ENCODE results near the gene ABCA4.
"Not testable (repeated sequence)": the region's sequence is repeated elsewhere in the genome, so short reads cannot be mapped to it uniquely, and the experiment has no call there.

ABCA4 gene

DNA sequence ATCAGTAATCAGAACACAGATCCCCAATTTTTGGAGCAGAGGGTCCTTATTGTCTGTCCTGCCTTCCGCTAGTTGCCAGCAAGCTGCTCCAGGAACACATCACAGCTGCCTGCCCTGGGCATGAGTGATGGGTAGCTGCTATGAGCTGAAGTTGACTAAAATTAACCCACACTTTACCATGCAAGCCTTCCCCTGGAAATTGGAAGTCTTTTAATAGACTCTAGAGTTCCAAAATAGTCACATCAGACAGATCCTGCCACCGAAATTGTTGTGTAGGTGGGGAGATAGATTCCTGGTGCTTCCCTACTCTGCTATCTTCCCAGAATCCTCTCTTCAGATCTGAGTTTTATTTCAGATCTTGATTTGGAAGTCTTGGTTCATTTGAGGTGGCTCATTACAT lies 148.6 kb downstream of the ABCA4 start:
- DNase-seq = no peak

DNA sequence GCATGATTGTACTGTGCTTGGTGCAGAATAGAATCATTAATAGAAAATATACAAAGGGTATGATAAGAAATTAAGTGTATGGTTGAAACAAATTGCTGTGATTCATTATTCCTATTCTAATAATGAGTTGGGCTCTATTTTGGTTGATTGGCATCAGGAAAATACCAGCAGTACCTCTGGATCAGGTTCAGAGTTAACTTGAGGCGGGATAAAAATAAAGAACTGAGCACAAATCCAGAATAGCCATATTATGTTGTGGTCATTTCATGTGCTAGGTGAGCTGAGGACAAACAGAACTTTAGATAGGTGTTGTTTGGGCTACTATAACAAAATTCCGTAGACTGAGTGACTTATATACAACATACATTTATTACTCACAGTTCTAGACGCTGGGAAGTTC lies 151.1 kb downstream of the ABCA4 start:
- DNase-seq = no peak

DNA sequence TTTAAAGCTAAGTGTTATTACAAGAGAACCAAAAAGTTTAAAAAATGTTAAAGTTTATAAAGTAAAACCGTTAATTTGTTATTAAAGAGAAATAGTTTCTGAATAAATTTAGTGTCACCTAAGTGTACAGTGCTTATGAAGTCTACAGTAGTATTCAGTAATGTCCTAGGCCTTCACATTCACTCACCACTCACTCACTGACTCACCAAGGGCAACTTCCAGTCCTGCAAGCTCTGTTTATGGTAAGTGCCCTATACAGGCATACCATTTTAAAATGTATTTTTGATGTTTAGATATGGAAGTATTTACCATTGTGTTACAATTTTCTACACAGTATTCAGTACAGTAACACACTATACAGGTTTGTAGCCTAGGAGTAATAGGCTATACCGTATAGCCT lies 151.6 kb downstream of the ABCA4 start:
- DNase-seq = no peak

DNA sequence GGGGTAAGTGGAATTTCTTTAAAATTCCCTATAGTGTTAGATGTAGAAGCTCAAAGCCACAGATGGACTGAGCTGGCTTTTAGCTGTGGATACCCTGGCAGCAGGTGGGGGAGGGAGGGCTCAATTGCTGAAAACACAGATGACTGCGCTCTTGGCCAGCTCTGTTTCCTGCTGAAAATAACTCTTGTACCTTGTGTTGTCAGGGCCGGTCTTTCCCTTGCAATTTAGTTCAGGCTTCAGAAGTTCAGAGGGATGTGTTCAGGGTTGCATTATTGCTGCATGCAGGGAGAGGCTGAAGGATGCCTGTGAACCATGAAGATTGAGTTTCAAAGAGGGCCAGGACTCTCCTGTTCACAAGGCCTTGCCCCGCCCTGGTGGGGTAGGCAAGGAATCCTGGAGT lies 153.6 kb downstream of the ABCA4 start:
- DNase-seq = no peak

DNA sequence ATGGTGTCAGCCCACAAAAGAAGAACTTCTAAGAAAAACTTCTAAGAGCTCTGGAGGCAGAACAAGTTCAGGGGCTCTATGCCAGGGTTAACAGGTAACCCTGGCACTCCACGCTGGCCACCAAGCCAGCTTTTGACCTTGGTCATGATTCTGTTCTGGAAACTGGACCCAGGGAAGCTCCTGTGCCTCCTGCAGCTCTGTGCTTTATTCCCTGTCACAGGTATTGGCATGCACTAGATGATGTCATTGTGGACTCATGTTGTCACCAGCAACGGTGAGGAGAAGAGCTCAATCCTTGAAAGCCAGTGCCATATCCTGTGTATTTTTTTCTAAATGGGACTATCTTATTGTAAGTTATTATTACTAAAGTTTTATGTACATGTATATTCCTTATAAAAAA lies 155.1 kb downstream of the ABCA4 start:
- no peak for DNase-seq

DNA sequence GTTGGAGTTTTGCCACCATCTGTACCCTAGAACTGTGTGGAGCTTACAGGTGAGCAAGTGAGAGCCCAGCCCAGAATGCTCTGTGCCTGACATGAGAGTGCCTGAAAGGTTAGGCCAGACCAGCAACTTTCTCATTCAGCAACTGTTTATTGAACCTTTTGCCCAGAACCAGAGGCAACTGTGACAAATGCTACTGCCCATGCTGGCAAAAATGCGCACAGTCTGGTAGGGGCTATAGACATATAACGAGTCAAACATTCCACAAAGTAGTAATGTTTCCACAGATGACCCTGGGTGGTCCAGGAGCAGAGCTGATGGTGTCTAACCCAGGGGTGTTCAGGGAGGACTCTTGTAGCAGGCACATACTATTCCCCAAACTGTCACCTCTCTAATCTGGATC lies 155.7 kb downstream of the ABCA4 start:
- DNase-seq = no peak

DNA sequence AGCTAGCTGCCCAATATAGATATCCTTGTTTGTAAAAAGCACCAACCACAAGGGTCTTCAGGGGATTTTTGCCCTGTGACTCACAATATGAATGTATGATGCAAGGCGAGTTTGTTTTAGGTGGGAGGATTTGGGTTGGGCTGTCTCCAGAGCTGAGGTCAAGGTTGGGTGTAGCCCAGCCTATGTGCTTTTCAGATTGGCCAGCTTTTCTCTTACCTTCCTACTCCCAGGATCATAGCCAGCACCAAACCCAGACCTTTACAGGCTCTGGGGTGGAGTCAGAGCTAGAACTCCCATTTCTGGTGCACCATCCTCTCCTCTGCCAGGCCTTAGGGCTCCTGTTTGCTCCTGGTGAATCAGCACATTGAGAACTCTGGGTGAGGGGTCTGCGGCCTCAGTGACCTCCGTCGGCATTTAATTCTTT lies 156.2 kb downstream of the ABCA4 start:
- DNase-seq = no peak

DNA sequence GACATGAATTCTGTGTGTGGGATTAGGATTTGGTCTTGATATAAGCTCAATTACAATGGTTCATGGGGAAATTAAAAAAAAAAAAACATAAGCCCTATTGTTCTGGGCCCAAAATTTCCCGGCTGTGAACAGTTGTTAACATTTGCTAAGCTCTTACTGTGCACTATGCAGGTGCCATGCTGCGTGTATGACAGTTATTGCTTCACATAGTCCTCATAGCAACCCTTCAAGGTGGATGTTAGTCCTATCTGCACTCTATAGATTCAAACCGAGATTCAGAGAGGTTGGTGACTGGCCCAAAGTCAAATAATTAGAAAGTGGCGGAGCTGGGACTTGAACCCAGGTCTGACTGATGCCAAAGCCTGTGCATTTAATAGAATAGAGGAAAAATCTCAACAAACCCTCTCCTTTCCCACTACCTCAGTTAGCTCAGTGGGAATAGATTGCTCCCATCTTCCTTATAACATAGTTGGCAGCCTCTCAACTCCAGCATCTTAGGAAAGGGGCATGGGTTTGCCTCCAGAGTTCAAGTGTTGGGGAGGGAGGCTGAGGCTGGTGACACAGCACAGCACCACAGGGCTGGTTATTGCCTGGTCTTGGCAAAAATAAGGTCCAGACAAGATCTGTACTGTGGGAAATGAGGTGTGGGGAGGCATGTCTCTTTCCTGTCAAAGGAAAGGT lies 156.7 kb downstream of the ABCA4 start:
- DNase-seq = no peak

DNA sequence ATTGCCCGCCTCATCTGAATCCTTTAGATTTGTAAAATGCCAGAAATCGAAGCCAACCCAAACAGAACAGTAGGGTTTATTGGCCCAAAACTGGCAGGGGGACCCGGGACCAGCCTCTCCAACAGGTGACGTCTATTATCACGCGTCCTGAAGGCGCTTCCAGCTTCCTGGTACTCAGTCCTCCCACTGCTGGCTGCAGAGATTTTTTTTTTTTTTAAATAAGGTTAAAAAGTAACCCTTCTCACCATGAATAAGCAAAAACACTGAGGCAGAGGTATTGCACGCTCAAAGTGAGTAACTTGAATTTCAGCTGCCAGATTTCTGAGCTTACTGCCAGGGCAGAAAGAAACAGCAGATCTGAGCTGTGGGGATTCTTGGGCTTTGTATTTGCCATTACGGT lies 157.4 kb downstream of the ABCA4 start:
- DNase-seq = peak; percentile 7

DNA sequence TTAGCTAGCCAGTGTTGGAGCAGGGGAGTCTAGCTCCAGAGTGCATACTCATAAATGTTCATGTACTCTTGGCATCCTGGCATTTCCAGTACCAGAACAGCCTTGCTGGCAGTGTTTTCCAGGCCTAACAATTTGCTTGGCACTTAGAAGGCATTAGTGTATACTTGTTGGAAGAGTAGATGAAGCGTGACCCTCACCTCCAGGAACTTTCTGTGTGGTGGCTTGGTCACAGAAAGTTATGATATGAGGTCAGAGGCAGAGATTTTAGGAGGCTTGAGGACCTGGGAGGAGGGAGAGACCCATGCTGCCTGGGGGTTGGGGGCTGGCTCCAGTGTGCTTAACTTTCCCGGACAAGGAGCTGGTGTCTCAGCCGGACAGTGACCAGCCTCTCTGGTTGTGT lies 159.0 kb downstream of the ABCA4 start:
- DNase-seq = no peak

DNA sequence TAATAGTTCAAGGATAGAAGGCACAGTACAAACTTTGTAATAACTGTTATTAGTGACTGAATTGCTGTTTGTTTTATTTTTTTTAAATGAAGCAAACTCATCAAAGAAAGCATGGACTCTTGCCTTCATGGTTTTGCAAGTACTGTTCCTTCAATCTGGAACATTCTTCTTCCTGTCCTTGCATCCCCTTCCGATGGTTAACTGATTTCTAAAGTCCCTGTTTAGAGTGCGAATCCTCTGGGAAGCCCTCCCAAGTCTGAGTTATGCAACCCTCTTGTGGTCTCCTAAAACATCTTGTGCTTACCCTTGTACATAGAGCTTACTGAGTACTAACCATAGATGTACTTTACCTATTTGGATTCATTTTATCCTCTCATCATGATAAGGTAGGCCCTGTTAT lies 159.5 kb downstream of the ABCA4 start:
- no peak for DNase-seq

DNA sequence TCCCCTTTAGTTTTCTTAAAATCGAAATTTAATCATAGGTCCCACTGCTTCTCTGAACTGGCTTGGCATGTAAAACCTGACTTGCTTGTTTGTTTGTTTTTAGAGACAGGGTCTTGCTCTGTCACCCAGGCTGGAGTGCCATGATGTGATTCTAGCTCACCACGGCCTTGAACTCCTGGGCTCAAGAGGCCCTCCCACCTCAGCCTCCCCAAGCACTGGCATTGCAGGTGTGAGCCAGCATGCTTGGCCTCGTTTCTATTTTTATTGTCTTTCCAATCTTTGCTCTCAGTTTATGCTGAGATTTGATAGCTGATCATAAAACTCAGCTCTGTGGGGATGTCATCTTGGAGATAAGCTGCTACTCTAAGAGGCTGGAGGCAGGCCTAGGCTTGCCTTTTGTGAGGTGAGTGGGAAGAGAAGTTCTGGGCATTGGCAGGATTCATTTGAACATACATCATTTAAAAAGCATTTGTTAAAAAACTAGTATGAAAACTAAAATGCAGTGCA lies 160.3 kb downstream of the ABCA4 start:
- DNase-seq = no peak

DNA sequence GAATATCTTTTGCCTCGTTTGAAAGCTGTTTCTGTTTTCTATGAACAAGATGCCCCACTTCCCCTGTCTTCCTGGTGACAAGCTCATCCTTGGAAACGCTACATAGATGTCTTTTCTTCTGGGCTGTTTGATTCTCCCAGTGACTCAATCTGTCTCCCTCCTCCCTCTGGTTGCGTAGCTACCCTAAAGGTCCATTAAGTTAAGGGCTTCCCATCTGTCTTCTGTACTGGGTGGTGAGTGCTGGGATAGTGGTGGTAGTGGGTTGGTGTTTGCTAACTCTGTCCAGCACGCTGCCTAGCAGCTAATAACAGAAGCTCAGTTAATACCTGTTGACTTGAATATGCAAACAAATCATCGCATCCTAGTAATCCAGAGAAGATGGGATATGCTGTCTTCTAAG lies 161.5 kb downstream of the ABCA4 start:
- no peak for DNase-seq

DNA sequence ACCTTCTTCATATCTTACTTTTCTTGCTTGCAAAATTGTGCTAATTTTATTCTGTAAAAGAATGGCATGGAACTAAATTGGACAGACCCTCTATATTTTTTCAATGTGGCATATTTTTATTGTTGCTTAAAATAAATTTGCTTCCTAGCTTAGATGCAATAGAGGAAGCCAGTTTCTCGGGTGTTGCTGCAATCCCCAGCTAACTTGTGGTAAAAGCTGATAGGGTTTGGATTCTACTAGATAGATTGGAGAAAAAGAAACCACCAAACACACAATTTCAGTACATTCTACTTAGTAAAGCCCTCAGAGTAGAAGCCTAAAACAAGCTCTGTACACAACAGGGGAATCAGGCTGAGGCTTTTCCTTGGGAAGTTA lies 162.2 kb downstream of the ABCA4 start:
- no peak for DNase-seq

DNA sequence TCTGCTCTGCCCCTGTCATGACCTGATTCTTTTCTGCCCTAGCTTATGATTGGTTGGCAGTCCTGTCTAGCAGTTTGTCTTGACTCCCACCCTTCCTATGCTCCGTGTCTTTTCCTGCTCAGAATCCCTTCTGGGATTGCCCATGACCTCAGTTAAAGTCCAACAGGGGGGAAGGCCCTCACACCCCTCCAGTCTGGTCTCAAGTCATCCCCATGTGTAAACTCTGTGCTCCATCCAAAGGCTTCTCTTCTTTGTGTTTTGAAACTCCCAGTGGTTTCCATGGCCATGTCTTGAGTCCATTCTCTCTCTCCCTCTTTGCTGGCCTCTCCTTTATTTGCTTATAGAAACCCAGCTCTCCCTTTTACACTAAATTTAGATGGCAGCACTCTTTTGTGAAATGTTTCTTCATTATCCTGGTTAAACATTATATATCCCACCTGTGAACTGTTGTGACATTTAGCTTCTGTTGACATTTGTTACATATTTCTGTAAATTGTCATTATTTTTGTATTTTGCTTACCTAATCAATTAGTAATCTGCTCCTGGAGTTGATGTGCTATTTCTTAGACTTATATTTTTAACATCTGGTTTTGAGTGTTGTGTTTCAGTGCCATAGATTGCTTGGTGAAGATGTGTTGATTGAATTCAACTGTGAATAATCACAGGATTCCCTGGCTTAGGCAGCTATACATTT lies 162.8 kb downstream of the ABCA4 start:
- no peak for DNase-seq

DNA sequence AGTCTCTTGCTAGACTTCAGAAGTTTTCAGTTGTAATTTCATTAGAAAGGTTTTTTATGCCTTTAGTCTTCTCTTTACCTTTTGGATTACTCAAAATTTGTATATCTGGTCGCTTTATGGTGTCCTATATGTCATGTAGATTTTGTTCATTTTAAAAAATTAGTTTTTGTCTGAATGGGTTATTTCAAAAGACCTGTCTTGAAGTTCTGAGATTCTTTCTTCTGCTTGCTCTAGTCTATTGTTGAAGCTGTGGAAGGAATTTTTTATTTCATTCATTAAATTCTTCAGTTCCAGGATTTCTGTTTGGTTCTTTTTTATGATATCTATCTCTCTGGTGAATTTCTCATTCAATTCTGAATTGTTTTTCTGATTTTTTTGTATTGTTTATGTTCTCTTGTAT lies 165.2 kb downstream of the ABCA4 start:
- DNase-seq = no peak

DNA sequence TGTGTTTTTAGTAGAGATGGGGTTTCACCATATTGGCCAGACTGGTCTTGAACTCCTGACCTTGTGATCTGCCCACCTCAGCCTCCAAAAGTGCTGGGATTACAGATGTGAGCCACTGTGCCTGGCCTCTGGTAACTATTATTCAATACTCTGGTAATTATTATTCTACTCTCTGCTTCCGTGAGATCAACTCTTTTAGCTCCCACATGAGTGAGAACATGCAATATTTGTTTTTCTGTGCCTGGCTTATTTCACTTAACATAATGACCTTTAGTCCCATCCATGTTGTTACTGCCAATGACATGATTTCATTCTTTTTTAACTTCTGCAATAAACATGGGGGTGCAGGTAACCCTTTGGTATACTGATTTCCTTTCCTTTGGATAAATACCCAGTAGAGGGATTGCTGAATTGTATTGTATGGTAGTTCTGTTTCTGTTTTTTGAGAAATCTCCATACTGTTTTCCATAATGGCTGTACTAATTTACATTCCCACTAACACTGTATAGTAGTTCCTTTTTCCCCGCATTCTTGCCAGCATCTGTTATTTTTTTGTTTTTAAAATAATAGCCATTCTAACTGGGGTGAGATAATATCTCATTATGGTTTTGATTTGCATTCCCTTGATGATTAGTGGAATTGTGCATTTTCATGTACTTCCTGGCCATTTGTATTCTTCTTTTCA lies 173.8 kb downstream of the ABCA4 start:
- DNase-seq = not testable (repeated sequence)
